ENCODE data around the gene M6PR.
"Not testable (repeated sequence)": the region's sequence is repeated elsewhere in the genome, so short reads cannot be mapped to it uniquely, and the experiment has no call there.

M6PR gene

DNA sequence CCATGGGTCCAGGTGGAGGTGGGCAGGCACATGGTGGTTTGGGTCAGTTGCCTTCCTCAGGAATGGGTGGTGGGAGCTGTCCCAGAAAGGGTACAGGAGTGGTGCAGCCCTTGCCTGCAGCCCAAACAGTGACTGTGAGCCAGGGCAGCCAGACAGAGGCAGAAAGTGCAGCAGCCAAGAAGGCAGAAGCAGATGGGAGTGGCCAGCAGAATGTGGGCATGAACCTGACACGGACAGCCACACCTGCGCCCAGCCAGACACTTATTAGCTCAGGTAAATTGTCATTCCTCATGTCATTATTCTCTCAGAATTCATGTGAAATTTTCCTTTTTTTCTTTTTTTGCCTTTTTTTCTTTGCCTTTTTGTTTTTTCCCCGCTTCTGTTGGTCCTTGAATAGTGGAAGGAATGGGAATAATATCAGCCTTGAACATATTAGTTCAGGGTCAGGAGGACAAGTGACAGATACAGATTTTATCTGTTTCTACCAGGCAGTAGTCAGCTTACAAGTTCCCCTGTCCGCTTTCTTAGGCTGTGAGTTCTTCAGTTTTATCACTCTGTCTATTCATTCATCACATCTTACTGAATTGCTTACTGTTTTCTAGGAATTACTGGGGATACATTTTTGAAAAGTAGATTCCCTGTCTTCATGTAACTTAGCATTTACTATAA is 18.7 kb downstream of the M6PR start:
- not testable (repeated sequence) for H4K91ac ChIP-seq (ENCODE audit: low read depth, low read length, poor library complexity); H3K23ac ChIP-seq (ENCODE audit: low read depth, low read length, poor library complexity); H3K4me1 ChIP-seq (ENCODE audit: control insufficient read depth in 2 of 2, insufficient read depth in 1 of 2, low read depth in 1 of 2, low read length in 2 of 2); H2BK15ac ChIP-seq (ENCODE audit: low read length); H3K4me3 ChIP-seq (ENCODE audit: low read length in 2 of 2); H3K18ac ChIP-seq (ENCODE audit: low read length); H2BK5ac ChIP-seq (ENCODE audit: low read length); H2AFZ ChIP-seq (ENCODE audit: low read length); H3K14ac ChIP-seq (ENCODE audit: low read length); DNase-seq (ENCODE audit: low spot score); H3K27me3 ChIP-seq (ENCODE audit: control insufficient read depth in 3 of 3, insufficient read depth in 3 of 3, low read depth in 1 of 3, low read length in 3 of 3); H3K79me1 ChIP-seq (ENCODE audit: low read depth, low read length); H3K4me2 ChIP-seq (ENCODE audit: insufficient read depth, low read length, poor library complexity, severe bottlenecking); H4K8ac ChIP-seq (ENCODE audit: low read depth, low read length); H3K9me3 ChIP-seq (replicated peaks in 1 of 2; ENCODE audit: control insufficient read depth in 2 of 2, insufficient read depth in 1 of 2, low read depth in 1 of 2, low read length in 2 of 2); H2BK12ac ChIP-seq (ENCODE audit: low read length); H2AK5ac ChIP-seq (ENCODE audit: low read depth, low read length); H2BK120ac ChIP-seq (ENCODE audit: low read depth, low read length); H3K4ac ChIP-seq (ENCODE audit: low read length); H3K27ac ChIP-seq (replicated peaks; ENCODE audit: low read length); H3K9ac ChIP-seq (ENCODE audit: low read depth, low read length, poor library complexity)
- no CpG with 5 or more reads among the region's 4 CpGs for WGBS, 2 donors (ENCODE audit: extremely low coverage in 2 of 2, insufficient read length in 2 of 2, insufficient replicate concordance in 1 of 2)
- peaks cover 15 to 80% of the 10 kb centered on the region in 2 donors for H3K36me3 ChIP-seq (replicated peaks in 1 of 2; ENCODE audit: control insufficient read depth in 2 of 2, insufficient read depth in 2 of 2, low read length in 2 of 2)

DNA sequence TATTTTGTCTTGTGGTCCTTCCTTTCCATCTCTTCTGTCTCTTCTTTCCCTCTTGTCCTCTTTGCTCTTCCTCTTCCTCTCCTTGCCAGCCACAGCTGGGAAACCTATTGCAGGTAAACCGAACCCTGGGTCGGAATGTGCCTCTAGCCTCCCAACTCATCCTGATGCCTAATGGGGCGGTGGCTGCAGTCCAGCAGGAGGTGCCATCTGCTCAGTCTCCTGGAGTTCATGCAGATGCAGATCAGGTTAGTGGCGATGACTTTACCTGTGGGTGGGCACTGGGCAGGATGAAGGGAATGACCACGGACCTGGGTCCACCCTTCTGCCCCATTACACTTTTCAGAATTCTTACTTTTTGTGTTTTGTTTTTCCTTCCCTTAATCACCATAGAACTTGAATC is 26.9 kb downstream of the M6PR start:
- DNase-seq (ENCODE audit: low spot score) = no peak
- Histone ChIP-seq H3K18ac (ENCODE audit: low read length) (no peak overlapping the region), H2AFZ (ENCODE audit: low read length) (no peak overlapping the region), H2BK12ac (ENCODE audit: low read length) (no peak overlapping the region), H3K4me1 (ENCODE audit: control insufficient read depth in 2 of 2, insufficient read depth in 1 of 2, low read depth in 1 of 2, low read length in 2 of 2) (no peaks in the 10 kb centered on the region), H3K27me3 (ENCODE audit: control insufficient read depth in 3 of 3, insufficient read depth in 3 of 3, low read depth in 1 of 3, low read length in 3 of 3) (no peaks in the 10 kb centered on the region), H4K91ac (ENCODE audit: low read depth, low read length, poor library complexity) (no peak overlapping the region), H3K23ac (ENCODE audit: low read depth, low read length, poor library complexity) (no peak overlapping the region), H2BK120ac (ENCODE audit: low read depth, low read length) (no peak overlapping the region), H2BK5ac (ENCODE audit: low read length) (no peak overlapping the region), H2BK15ac (ENCODE audit: low read length) (no peak overlapping the region), H3K14ac (ENCODE audit: low read length) (no peak overlapping the region), H4K8ac (ENCODE audit: low read depth, low read length) (no peak overlapping the region), H3K9ac (ENCODE audit: low read depth, low read length, poor library complexity) (no peak overlapping the region), H3K27ac (replicated peaks; ENCODE audit: low read length) (no peak overlapping the region), H3K36me3 (replicated peaks in 1 of 2; ENCODE audit: control insufficient read depth in 2 of 2, insufficient read depth in 2 of 2, low read length in 2 of 2) (peaks cover 20 to 88% of the 10 kb centered on the region in 2 donors), H2AK5ac (ENCODE audit: low read depth, low read length) (no peak overlapping the region), H3K9me3 (replicated peaks in 1 of 2; ENCODE audit: control insufficient read depth in 2 of 2, insufficient read depth in 1 of 2, low read depth in 1 of 2, low read length in 2 of 2) (no peaks in the 10 kb centered on the region), H3K4me2 (ENCODE audit: insufficient read depth, low read length, poor library complexity, severe bottlenecking) (no peak overlapping the region), H3K4me3 (ENCODE audit: low read length in 2 of 2) (no peak overlapping the region), H3K79me1 (ENCODE audit: low read depth, low read length) (peaks cover 2% of the 10 kb centered on the region), H3K4ac (ENCODE audit: low read length) (no peak overlapping the region)
- no CpG with 5 or more reads among the region's 5 CpGs for WGBS, 2 donors (ENCODE audit: extremely low coverage in 2 of 2, insufficient read length in 2 of 2, insufficient replicate concordance in 1 of 2)

DNA sequence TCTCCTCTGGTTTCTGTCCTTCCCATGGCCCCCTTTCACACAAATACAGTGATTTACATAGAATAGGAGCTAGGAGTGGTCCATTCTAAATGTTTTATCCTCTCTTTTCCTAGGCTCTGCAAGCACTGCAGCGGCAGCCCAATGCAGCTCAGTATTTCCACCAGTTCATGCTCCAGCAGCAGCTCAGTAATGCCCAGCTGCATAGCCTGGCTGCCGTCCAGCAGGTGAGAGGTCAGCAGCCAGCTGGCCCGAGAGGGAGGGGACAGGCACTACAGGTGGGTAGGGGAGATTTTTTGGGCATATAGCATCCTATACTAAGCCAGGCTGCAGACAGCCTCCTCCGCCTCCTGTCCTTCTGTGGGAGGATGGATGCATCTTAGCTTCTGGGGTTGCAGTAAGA is 29.8 kb downstream of the M6PR start:
- H2BK120ac ChIP-seq (ENCODE audit: low read depth, low read length); H3K9ac ChIP-seq (ENCODE audit: low read depth, low read length, poor library complexity); H3K9me3 ChIP-seq (replicated peaks in 1 of 2; ENCODE audit: control insufficient read depth in 2 of 2, insufficient read depth in 1 of 2, low read depth in 1 of 2, low read length in 2 of 2); H4K91ac ChIP-seq (ENCODE audit: low read depth, low read length, poor library complexity); H2BK5ac ChIP-seq (ENCODE audit: low read length); H3K4me2 ChIP-seq (ENCODE audit: insufficient read depth, low read length, poor library complexity, severe bottlenecking); H3K4ac ChIP-seq (ENCODE audit: low read length); H3K18ac ChIP-seq (ENCODE audit: low read length); H2BK12ac ChIP-seq (ENCODE audit: low read length); H3K27me3 ChIP-seq (ENCODE audit: control insufficient read depth in 3 of 3, insufficient read depth in 3 of 3, low read depth in 1 of 3, low read length in 3 of 3); H2AFZ ChIP-seq (ENCODE audit: low read length); H3K27ac ChIP-seq (replicated peaks; ENCODE audit: low read length); H3K79me1 ChIP-seq (ENCODE audit: low read depth, low read length); H4K8ac ChIP-seq (ENCODE audit: low read depth, low read length); H2BK15ac ChIP-seq (ENCODE audit: low read length); H3K14ac ChIP-seq (ENCODE audit: low read length); H3K4me1 ChIP-seq (ENCODE audit: control insufficient read depth in 2 of 2, insufficient read depth in 1 of 2, low read depth in 1 of 2, low read length in 2 of 2); DNase-seq (ENCODE audit: low spot score); H2AK5ac ChIP-seq (ENCODE audit: low read depth, low read length); H3K23ac ChIP-seq (ENCODE audit: low read depth, low read length, poor library complexity); H3K4me3 ChIP-seq (ENCODE audit: low read length in 2 of 2): not testable (repeated sequence)
- H3K36me3 ChIP-seq (replicated peaks in 1 of 2; ENCODE audit: control insufficient read depth in 2 of 2, insufficient read depth in 2 of 2, low read length in 2 of 2) = peaks cover 15 to 67% of the 10 kb centered on the region in 2 donors
- no CpG with 5 or more reads among the region's 4 CpGs for WGBS, 2 donors (ENCODE audit: extremely low coverage in 2 of 2, insufficient read length in 2 of 2, insufficient replicate concordance in 1 of 2)

DNA sequence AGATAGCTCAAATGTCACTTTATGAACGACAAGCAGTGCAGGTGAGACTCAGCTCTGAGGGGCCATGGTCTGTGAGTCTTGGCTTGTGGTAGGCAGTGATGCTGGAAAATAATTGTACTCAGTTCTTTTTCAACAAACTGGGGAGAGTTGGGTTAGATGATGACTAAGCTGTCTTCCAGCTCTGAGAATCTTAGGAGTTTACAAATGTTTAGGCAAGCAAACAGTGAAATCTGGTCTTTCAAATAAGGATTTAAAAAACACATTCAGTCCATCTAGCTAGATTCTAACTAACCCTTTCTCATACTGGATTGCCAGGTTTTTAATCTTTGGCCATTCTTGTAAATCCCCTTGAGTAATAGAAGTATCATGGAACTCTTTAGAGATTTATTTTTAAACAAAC is 31.7 kb downstream of the M6PR start:
- Histone ChIP-seq H3K9me3 (replicated peaks in 1 of 2; ENCODE audit: control insufficient read depth in 2 of 2, insufficient read depth in 1 of 2, low read depth in 1 of 2, low read length in 2 of 2) (no peaks in the 10 kb centered on the region), H3K27me3 (ENCODE audit: control insufficient read depth in 3 of 3, insufficient read depth in 3 of 3, low read depth in 1 of 3, low read length in 3 of 3) (no peaks in the 10 kb centered on the region), H3K4me1 (ENCODE audit: control insufficient read depth in 2 of 2, insufficient read depth in 1 of 2, low read depth in 1 of 2, low read length in 2 of 2) (peaks cover 5% of the 10 kb centered on the region in 2 donors), H4K8ac (ENCODE audit: low read depth, low read length) (no peak overlapping the region), H2BK120ac (ENCODE audit: low read depth, low read length) (no peak overlapping the region), H3K4ac (ENCODE audit: low read length) (no peak overlapping the region), H2AK5ac (ENCODE audit: low read depth, low read length) (no peak overlapping the region), H2BK5ac (ENCODE audit: low read length) (no peak overlapping the region), H2AFZ (ENCODE audit: low read length) (no peak overlapping the region), H3K36me3 (replicated peaks in 1 of 2; ENCODE audit: control insufficient read depth in 2 of 2, insufficient read depth in 2 of 2, low read length in 2 of 2) (peaks cover 13 to 50% of the 10 kb centered on the region in 2 donors), H3K79me1 (ENCODE audit: low read depth, low read length) (peaks cover 2% of the 10 kb centered on the region), H3K18ac (ENCODE audit: low read length) (no peak overlapping the region), H3K14ac (ENCODE audit: low read length) (no peak overlapping the region), H2BK15ac (ENCODE audit: low read length) (no peak overlapping the region), H2BK12ac (ENCODE audit: low read length) (no peak overlapping the region), H3K4me2 (ENCODE audit: insufficient read depth, low read length, poor library complexity, severe bottlenecking) (no peak overlapping the region), H3K4me3 (ENCODE audit: low read length in 2 of 2) (no peak overlapping the region), H3K27ac (replicated peaks; ENCODE audit: low read length) (no peak overlapping the region), H3K9ac (ENCODE audit: low read depth, low read length, poor library complexity) (no peak overlapping the region), H4K91ac (ENCODE audit: low read depth, low read length, poor library complexity) (no peak overlapping the region), H3K23ac (ENCODE audit: low read depth, low read length, poor library complexity) (no peak overlapping the region)
- WGBS, 2 donors (ENCODE audit: extremely low coverage in 2 of 2, insufficient read length in 2 of 2, insufficient replicate concordance in 1 of 2) = no CpG with 5 or more reads among the region's 1 CpG
- DNase-seq (ENCODE audit: low spot score) = no peak

Measured in neuronal stem cell (in vitro differentiated cells).